Measurements from ENCODE around the gene RNF167. TPM values are rescaled to one million over a fixed set of nuclear protein-coding genes. Genes with fewer than 3 reads are reported as not detected.
A peak's percentile ranks its signal among the peaks of the same experiment; 100 is the strongest.

The RNF167 gene
- total and polyA plus RNA-seq, 2 of the 13 experiments (the other 11 are each of a cell fraction or from before 2014, with no cell fraction given), result 44.1 to 45.4 TPM

- peak; percentile 10; the same call in 1 of the 2 replicates for TF ChIP-seq ELF3 (CRISPR knock-in tag; IDR thresholded peaks at IDR 0.05)
- peak; percentile 77; the same call in 1 of the 2 replicates for TF ChIP-seq YEATS4 (CRISPR knock-in tag; IDR thresholded peaks at IDR 0.05; ENCODE audit: borderline replicate concordance)
- no peak for TF ChIP-seq SP5 (CRISPR knock-in tag; IDR thresholded peaks at IDR 0.05; ENCODE audit: borderline replicate concordance, low read depth)
- peak; percentile 85 for TF ChIP-seq GMEB1 (CRISPR knock-in tag; IDR thresholded peaks at IDR 0.05; ENCODE audit: borderline replicate concordance)
- TF ChIP-seq FOXK2 (IDR thresholded peaks at IDR 0.05), result peak; percentile 66; the same call in 1 of the 2 replicates
- TF ChIP-seq TFDP1 (CRISPR knock-in tag; IDR thresholded peaks at IDR 0.05; ENCODE audit: borderline replicate concordance), result no peak; the same call in 1 of the 2 replicates
- peak; percentile 48; the same call in 1 of the 2 replicates for TF ChIP-seq ZNF564 (CRISPR knock-in tag; IDR thresholded peaks at IDR 0.05)
- TF ChIP-seq ARID3A (IDR thresholded peaks at IDR 0.05; ENCODE audit: low read depth, low read length), result peak; percentile 37; the same call in 1 of the 2 replicates
- no peak for TF ChIP-seq ZNF678 (CRISPR knock-in tag; IDR thresholded peaks at IDR 0.05)
- TF ChIP-seq ZNF142 (CRISPR knock-in tag; IDR thresholded peaks at IDR 0.05), result peak; percentile 76
- TF ChIP-seq ZIK1 (CRISPR knock-in tag; IDR thresholded peaks at IDR 0.05; ENCODE audit: borderline replicate concordance, low read depth), result 0 out of 2 replicates have a peak, but pooled peaks have one; percentile 43
- TF ChIP-seq SP2 (CRISPR knock-in tag; IDR thresholded peaks at IDR 0.05), result no peak; the same call in 1 of the 2 replicates
- peak; percentile 82 for TF ChIP-seq E2F1 (CRISPR knock-in tag; IDR thresholded peaks at IDR 0.05)
- no peak for TF ChIP-seq GFI1 (CRISPR knock-in tag; IDR thresholded peaks at IDR 0.05; ENCODE audit: borderline replicate concordance)
- peak; percentile 87 for TF ChIP-seq ESRRA (CRISPR knock-in tag; IDR thresholded peaks at IDR 0.05; ENCODE audit: low read depth)
- TF ChIP-seq ASH2L (IDR thresholded peaks at IDR 0.05; ENCODE audit: insufficient read length, low read depth, low read length), result peak; percentile 68
- TF ChIP-seq DR1 (CRISPR knock-in tag; IDR thresholded peaks at IDR 0.05), result peak; percentile 58
Measured at GRCh38 chr17:4939796-4940554, at the start of gene RNF167, which contains the start of gene SLC25A11 (continued).

Data from HepG2 (cell line).